MM.1S (cell line): ENCODE results near the gene KBTBD7.

ENCODE experiments used
- CTCF ChIP-seq: fragments of 300-600 bp; sonication (generic); IDR thresholded peaks from 2 replicates; pipeline ENCODE4 v1.5.1; 2016; ENCODE audit warnings: antibody characterized with exemption, low read length, mixed read lengths
- EZH2 ChIP-seq: fragments of 300-600 bp; sonication (generic); optimal IDR thresholded peaks from 2 replicates; pipeline ENCODE3; 2017; ENCODE audit warnings: low read depth, mild to moderate bottlenecking, antibody characterized with exemption, low read length, mixed read lengths
- EZH2phosphoT487 ChIP-seq: fragments of 300-600 bp; sonication (generic); IDR thresholded peaks from 2 replicates; pipeline ENCODE4 v1.6.1; 2018; ENCODE audit warnings: antibody characterized with exemption, low read length

DNA sequence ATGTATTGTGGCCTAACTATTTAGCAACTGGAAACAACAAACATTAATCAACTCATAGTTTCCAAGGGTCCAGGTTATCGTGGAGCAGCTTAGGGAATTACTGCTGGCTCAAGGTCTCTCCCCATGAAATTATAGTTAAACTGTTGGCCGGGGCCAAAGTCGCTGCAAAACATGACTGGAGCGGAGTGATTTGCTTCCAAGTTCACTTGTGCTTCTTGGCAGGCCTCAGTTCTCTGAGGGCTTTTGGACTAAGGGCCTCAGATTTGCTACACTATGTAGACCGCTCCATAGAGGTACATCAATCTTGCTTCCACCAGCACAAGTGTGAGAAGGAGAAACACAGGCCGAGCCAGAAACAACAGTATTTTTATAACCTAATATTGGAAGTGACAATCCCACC lies 9.4 kb upstream of the KBTBD7 start:
- TF ChIP-seq CTCF (no peak), EZH2 (no peak), EZH2phosphoT487 (no peak)
